Measurements from ENCODE around the gene EPG5.
"Not testable (repeated sequence)": the region's sequence is repeated elsewhere in the genome, so short reads cannot be mapped to it uniquely, and the experiment has no call there.

DNA sequence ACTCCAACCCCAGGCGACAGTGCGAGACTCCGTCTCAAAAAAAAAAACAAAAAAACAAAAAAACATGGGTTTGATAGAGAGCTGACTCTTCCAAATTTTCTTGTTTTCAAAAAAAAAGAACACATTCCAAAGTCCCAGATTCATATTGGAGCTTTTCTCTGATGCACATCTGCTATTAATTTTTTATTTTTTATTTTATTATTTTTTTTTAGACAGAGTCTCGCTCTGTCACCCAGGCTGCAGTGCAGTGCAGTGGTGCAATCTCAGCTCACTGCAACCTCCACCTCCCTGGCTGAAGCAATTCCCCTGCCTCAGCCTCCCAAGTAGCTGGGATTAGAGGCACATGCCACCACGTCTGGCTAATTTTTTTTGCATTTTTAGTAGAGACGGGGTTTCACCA lies 25.4 kb upstream of the EPG5 start:
- TF ChIP-seq, protein P1, sequence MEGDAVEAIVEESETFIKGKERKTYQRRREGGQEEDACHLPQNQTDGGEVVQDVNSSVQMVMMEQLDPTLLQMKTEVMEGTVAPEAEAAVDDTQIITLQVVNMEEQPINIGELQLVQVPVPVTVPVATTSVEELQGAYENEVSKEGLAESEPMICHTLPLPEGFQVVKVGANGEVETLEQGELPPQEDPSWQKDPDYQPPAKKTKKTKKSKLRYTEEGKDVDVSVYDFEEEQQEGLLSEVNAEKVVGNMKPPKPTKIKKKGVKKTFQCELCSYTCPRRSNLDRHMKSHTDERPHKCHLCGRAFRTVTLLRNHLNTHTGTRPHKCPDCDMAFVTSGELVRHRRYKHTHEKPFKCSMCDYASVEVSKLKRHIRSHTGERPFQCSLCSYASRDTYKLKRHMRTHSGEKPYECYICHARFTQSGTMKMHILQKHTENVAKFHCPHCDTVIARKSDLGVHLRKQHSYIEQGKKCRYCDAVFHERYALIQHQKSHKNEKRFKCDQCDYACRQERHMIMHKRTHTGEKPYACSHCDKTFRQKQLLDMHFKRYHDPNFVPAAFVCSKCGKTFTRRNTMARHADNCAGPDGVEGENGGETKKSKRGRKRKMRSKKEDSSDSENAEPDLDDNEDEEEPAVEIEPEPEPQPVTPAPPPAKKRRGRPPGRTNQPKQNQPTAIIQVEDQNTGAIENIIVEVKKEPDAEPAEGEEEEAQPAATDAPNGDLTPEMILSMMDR (IDR thresholded peaks at IDR 0.05): not testable (repeated sequence)
- not testable (repeated sequence) for TF ChIP-seq SP1 (CRISPR knock-in tag; conservative IDR thresholded peaks at IDR 0.05); JUN (CRISPR knock-in tag; IDR thresholded peaks at IDR 0.05); TP53 (CRISPR knock-in tag; IDR thresholded peaks at IDR 0.05); CREB1 (CRISPR knock-in tag; IDR thresholded peaks at IDR 0.05)
- TF ChIP-seq, protein P2, sequence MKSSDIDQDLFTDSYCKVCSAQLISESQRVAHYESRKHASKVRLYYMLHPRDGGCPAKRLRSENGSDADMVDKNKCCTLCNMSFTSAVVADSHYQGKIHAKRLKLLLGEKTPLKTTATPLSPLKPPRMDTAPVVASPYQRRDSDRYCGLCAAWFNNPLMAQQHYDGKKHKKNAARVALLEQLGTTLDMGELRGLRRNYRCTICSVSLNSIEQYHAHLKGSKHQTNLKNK (CRISPR knock-in tag; IDR thresholded peaks at IDR 0.05): not testable (repeated sequence)
- TF ChIP-seq, protein P3, sequence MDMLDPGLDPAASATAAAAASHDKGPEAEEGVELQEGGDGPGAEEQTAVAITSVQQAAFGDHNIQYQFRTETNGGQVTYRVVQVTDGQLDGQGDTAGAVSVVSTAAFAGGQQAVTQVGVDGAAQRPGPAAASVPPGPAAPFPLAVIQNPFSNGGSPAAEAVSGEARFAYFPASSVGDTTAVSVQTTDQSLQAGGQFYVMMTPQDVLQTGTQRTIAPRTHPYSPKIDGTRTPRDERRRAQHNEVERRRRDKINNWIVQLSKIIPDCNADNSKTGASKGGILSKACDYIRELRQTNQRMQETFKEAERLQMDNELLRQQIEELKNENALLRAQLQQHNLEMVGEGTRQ (CRISPR knock-in tag; IDR thresholded peaks at IDR 0.05): not testable (repeated sequence)

All from WTC11 (cell line).